Stomach (tissue), 9 donors: ENCODE measurements around the gene ATOX1. TPM values are rescaled to one million over a fixed set of nuclear protein-coding genes. Genes with fewer than 3 reads are reported as not detected.
A peak's percentile ranks its signal among the peaks of the same experiment; 100 is the strongest.
"Not testable (repeated sequence)": the region's sequence is repeated elsewhere in the genome, so short reads cannot be mapped to it uniquely, and the experiment has no call there.

Source experiments
- DNase-seq, 2 donors: peaks; one replicate each; pipeline versions ENCODE4 v3.0.0 to v3.0.0-alpha.2; 2013 to 2019
- H3K27ac ChIP-seq, 5 donors: fragments of 200-600 bp in 4 of 5; sonication (generic) in 4 of 5; one replicate each; pipeline ENCODE4 v1.5.1; 2013 to 2019; ENCODE audit warnings: mild to moderate bottlenecking in 1 of 5, moderate library complexity in 1 of 5
- H3K27me3 ChIP-seq, 3 donors: fragments of 200-600 bp; sonication (generic); one replicate each; pipeline ENCODE4 v1.5.1; 2017 to 2019; ENCODE audit warnings: mixed run types in 1 of 3
- H3K36me3 ChIP-seq, 4 donors: fragments of 200-600 bp; sonication (generic); 1 replicate in 3 of 4; 2 replicates in 1 of 4; pipeline ENCODE4 v1.5.1; 2016 to 2019
- H3K4me1 ChIP-seq, 4 donors: fragments of 200-600 bp; sonication (generic); one replicate each; pipeline ENCODE4 v1.5.1; 2016 to 2019
- H3K4me3 ChIP-seq, 4 donors: fragments of 200-600 bp; sonication (generic) in 3 of 4; one replicate each; pipeline ENCODE4 v1.5.1; 2016 to 2019; ENCODE audit warnings: mild to moderate bottlenecking in 1 of 4
- H3K9me3 ChIP-seq, 4 donors: fragments of 200-600 bp; sonication (generic); one replicate each; pipeline ENCODE4 v1.5.1; 2016 to 2019
- EP300 ChIP-seq: sonication (generic); formaldehyde crosslinking; IDR thresholded peaks from one replicate; pipeline ENCODE4 v1.6.1; 2017; ENCODE audit warnings: antibody characterized with exemption
- POLR2A ChIP-seq, 4 donors: fragments of 450-650 bp; IDR thresholded peaks; one replicate each; pipeline ENCODE4 v1.6.1; 2016; ENCODE audit warnings: antibody characterized with exemption in 4 of 4, control low read depth in 2 of 4, mild to moderate bottlenecking in 1 of 4, moderate library complexity in 1 of 4
- POLR2AphosphoS5 ChIP-seq, 3 donors: sonication (generic); formaldehyde crosslinking; IDR thresholded peaks; one replicate each; pipeline ENCODE4 v1.6.1; 2016; ENCODE audit warnings: antibody characterized with exemption in 3 of 3
- WGBS, 5 donors: extraction: QIAGEN DNeasy Blood & Tissue Kit in 3 of 5; methylation state at CpG; one replicate each; pipeline versions ENCODE4 v1.1.5 to v1.1.7; 2013 to 2018; 5-methylcytosine and 5-hydroxymethylcytosine counted together
- intact Hi-C: fragments of 100-400 bp; cut with DNase I; formaldehyde crosslinking; loops from one replicate; pipeline ENCODE4 v1.15.1; 2023; ENCODE audit warnings: low total_unique reads
- polyA plus RNA-seq, 3 donors: library from polyadenylated mRNA; stranded (reverse); fragments of 200-250 nt; gene quantifications; one replicate each; pipeline ENCODE4 v1.2.3, GENCODE V29; 2013
- total RNA-seq, 5 donors: library from RNA; depleted of rRNA; stranded (reverse); fragments of >200 nt; gene quantifications; one replicate each; pipeline versions ENCODE4 v1.1.0 to v1.2.3, GENCODE V29; 2014 to 2016
- TF ChIP-seq, protein P1 (sequence below), 7 experiments: fragments of 450-650 bp in 4 of 7; fragments of 200-600 bp in 3 of 7; sonication (generic) in 3 of 7; IDR thresholded peaks; one replicate each; pipeline ENCODE4 v1.5.1; 2016 to 2019; ENCODE audit warnings: antibody characterized with exemption in 7 of 7, control low read depth in 2 of 7, mild to moderate bottlenecking in 1 of 7
- donor health status: healthy with polysubstance abuse.
- donor health status: Bipolar disorder and iron deficiency.
- donor health status: healthy.

ATOX1 gene
- total and polyA plus RNA-seq, 8 donors = 24.6 to 177 (median 80.6) TPM; not detected in 1

DNA sequence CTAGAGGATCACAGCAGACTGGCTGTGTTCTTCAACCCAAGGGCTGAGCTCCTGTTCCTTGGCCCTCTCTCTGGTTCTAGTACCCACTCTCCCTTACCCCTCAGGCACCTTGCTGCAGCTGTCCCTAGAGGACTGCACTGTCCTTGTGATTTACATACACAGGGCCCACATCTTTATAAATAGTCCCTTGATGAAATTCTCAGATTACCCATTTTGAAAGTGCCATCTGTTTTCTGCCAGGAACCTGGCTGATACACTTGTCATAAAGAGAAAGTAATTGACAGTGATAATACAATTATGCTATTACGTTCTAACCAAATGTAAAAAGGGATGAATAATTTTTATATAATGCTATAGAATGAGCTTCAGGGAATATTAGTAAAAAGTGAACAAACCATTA is 55.2 kb downstream of the ATOX1 start:
- Histone ChIP-seq H3K4me1 (peaks cover 3 to 13% (median 8%) of the 10 kb centered on the region in 4 donors), H3K27ac (no peak overlapping the region), H3K9me3 (no peaks in the 10 kb centered on the region), H3K27me3 (no peaks in the 10 kb centered on the region), H3K36me3 (no peaks in the 10 kb centered on the region), H3K4me3 (no peak overlapping the region)
- intact Hi-C loops = no loop called here
- no peak for DNase-seq
- TF ChIP-seq, protein P1, sequence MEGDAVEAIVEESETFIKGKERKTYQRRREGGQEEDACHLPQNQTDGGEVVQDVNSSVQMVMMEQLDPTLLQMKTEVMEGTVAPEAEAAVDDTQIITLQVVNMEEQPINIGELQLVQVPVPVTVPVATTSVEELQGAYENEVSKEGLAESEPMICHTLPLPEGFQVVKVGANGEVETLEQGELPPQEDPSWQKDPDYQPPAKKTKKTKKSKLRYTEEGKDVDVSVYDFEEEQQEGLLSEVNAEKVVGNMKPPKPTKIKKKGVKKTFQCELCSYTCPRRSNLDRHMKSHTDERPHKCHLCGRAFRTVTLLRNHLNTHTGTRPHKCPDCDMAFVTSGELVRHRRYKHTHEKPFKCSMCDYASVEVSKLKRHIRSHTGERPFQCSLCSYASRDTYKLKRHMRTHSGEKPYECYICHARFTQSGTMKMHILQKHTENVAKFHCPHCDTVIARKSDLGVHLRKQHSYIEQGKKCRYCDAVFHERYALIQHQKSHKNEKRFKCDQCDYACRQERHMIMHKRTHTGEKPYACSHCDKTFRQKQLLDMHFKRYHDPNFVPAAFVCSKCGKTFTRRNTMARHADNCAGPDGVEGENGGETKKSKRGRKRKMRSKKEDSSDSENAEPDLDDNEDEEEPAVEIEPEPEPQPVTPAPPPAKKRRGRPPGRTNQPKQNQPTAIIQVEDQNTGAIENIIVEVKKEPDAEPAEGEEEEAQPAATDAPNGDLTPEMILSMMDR (IDR thresholded peaks at IDR 0.05) = no peak
- no peak for TF ChIP-seq EP300
- no peak for TF ChIP-seq POLR2A (IDR thresholded peaks at IDR 0.05)
- TF ChIP-seq POLR2AphosphoS5 (IDR thresholded peaks at IDR 0.05) = no peak
- WGBS, 5 donors = 72 to 88% (median 79%) methylated on average over 1 of the region's 1 CpG

DNA sequence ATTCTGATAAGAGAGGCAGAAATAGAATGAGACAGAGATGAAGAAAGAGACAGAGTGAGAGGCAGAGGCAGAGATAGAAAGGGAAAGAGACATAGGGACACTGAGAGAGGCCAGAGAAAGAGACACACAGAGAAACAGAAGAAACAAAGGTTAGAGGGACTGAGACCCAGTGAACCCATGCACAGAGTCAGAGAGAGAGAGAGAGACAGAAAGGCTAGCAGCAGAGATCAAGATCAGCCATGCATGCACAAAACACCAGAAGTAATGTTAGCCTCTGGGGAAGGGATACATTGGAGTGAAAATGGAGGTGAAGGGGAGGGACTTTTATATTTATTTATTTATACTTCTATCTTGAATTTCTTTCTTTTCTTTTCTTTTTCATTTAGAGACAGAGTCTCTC is 57.6 kb downstream of the ATOX1 start:
- Histone ChIP-seq H3K36me3 (no peaks in the 10 kb centered on the region), H3K27me3 (no peaks in the 10 kb centered on the region), H3K27ac (no peak overlapping the region), H3K9me3 (no peaks in the 10 kb centered on the region), H3K4me1 (peaks cover 3 to 22% (median 10%) of the 10 kb centered on the region in 4 donors), H3K4me3 (no peak overlapping the region)
- no peak for DNase-seq
- TF ChIP-seq POLR2A (IDR thresholded peaks at IDR 0.05) (no peak), POLR2AphosphoS5 (IDR thresholded peaks at IDR 0.05) (no peak), EP300 (no peak)
- TF ChIP-seq, protein P1 (IDR thresholded peaks at IDR 0.05) = no peak
- intact Hi-C loops = no loop called here

DNA sequence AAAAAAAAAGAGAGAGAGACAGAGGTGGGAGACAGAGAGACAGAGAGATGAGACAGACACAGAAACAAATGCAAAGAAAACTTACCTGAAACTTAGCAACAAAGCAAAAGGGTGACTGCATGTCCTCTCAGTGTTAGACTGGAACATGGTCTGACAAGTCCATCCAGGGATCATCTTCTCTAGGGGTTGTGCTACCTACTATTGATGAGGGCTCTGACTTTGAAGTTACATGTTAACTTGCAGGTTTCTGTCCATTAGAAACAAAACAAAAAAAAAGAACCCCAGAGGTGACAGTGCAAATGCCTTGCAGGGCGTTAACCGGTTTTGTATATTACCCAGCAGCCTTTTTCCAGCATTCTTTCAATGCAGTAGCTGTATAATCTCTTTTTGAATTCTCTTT is 58.1 kb downstream of the ATOX1 start:
- WGBS, 5 donors = 72 to 87% (median 78%) methylated on average over 2 of the region's 2 CpGs
- TF ChIP-seq EP300 (no peak), POLR2AphosphoS5 (IDR thresholded peaks at IDR 0.05) (no peak), POLR2A (IDR thresholded peaks at IDR 0.05) (no peak)
- TF ChIP-seq, protein P1 (IDR thresholded peaks at IDR 0.05) = no peak
- Histone ChIP-seq H3K27me3 (no peaks in the 10 kb centered on the region), H3K4me3 (no peak overlapping the region), H3K4me1 (peaks cover 3 to 22% (median 10%) of the 10 kb centered on the region in 4 donors), H3K27ac (no peak overlapping the region), H3K36me3 (no peaks in the 10 kb centered on the region), H3K9me3 (no peaks in the 10 kb centered on the region)
- intact Hi-C loops = no loop called here
- no peak for DNase-seq

DNA sequence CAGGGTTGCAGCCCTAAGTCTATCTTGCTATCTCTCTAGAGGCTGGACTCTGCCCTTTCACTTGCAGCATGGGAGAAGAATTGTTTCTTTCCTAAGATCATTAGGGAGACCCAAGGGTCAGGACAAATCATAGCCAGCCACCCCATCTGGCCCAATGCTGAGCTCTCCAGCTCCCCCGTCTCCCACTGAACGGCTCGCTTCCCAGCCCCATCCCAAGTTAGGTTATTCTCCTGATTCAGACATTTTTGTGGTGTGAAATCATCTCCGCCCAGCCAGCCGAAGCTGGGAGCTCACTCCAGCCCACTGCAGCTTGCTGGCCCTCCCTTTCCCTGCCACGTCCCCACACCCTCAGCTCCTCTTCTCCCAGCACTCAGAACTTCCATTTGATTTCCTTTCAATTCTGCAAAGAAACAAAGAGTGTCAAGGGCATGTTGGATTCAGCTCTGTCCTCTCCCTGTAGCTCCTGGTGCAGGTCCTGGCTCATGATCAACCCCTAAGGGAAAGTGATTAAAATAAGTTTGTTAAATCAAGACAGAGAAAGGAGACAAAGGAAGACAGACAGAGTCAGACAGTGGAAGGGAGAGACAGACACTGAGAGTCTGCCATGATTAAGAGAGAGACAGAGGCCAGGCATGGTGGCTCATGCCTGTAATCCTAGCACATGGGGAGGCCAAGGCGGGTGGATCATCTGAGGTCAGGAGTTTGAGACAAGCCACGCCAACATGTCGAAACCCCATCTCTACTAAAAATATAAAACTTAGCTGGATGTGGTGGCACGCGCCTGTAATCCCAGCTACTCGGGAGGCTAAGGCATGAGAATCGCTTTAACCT is 59.1 kb downstream of the ATOX1 start:
- WGBS, 5 donors = 53 to 61% (median 58%) methylated on average over 13 of the region's 13 CpGs
- peak in 1 of 3 donors; percentile 58 for TF ChIP-seq POLR2AphosphoS5 (IDR thresholded peaks at IDR 0.05)
- TF ChIP-seq EP300 = no peak
- Histone ChIP-seq H3K36me3 (no peaks in the 10 kb centered on the region), H3K4me1 (peaks cover 3 to 22% (median 10%) of the 10 kb centered on the region in 4 donors), H3K27me3 (no peaks in the 10 kb centered on the region), H3K9me3 (no peaks in the 10 kb centered on the region), H3K27ac (peak overlapping the region; percentile 63 to 80 (median 74)), H3K4me3 (no peak overlapping the region)
- intact Hi-C loops = no loop called here
- DNase-seq = peak; percentile 27 to 95

DNA sequence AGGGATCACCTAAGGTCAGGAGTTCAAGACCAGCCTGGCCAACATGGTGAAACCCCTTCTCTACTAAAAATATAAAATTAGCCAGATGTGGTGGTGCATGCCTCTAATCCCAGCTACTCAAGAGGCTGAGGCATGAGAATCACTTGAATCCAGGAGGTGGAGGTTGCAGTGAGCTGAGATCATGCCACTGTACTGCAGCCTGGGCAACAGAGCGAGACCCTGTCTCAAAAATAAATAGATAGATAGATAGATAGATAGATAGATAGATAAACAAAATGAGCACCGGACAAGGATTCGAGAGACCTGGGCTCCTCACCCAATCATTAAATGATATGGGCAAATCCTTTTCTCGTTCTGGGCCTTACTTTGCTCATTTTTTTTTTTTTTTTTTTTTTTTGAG is 60.4 kb downstream of the ATOX1 start:
- intact Hi-C loops, H3K27me3 ChIP-seq, DNase-seq, H3K36me3 ChIP-seq, H3K4me3 ChIP-seq, H3K9me3 ChIP-seq: not testable (repeated sequence)
- WGBS, 5 donors = 88 to 97% (median 91%) methylated on average over 4 of the region's 4 CpGs
- Histone ChIP-seq H3K4me1 (peaks cover 3 to 22% (median 10%) of the 10 kb centered on the region in 4 donors), H3K27ac (peak overlapping the region in 4 of 5 donors; percentile 42 to 82 (median 77))
